Kidney capillary endothelial cell (primary cell): ENCODE results near the gene ITGAV.

ENCODE experiments used
- DNase-seq: peaks from one replicate; pipeline ENCODE4 v3.0.0-alpha.2; 2018; ENCODE audit warnings: low spot score

The ITGAV gene

GRCh38 chr2:186670831-186671230, 81.0 kb downstream of the ITGAV start:
- no peak for DNase-seq

GRCh38 chr2:186675380-186675779, 85.5 kb downstream of the ITGAV start:
- no peak for DNase-seq

GRCh38 chr2:186683341-186683740, 93.5 kb downstream of the ITGAV start:
- no peak for DNase-seq

- no peak for DNase-seq
Measured at GRCh38 chr2:186687807-186688211, 98.0 kb downstream of the ITGAV start.

- DNase-seq = no peak
Measured at GRCh38 chr2:186688813-186689212, 99.0 kb downstream of the ITGAV start.

GRCh38 chr2:186690786-186691185, 100.9 kb downstream of the ITGAV start:
- no peak for DNase-seq

- no peak for DNase-seq
Measured at GRCh38 chr2:186691231-186691630, 101.4 kb downstream of the ITGAV start.

- DNase-seq = no peak
Measured at GRCh38 chr2:186691900-186692299, 102.0 kb downstream of the ITGAV start.

GRCh38 chr2:186693446-186693832, 103.6 kb downstream of the ITGAV start:
- DNase-seq = no peak

- peak; percentile 31 for DNase-seq
Measured at GRCh38 chr2:186695081-186695756, 105.4 kb downstream of the ITGAV start.

GRCh38 chr2:186696290-186696689, 106.4 kb downstream of the ITGAV start:
- DNase-seq = no peak

- no peak for DNase-seq
Measured at GRCh38 chr2:186696804-186697203, 106.9 kb downstream of the ITGAV start.

- DNase-seq = peak; percentile 50
Measured at GRCh38 chr2:186697536-186697935, 107.7 kb downstream of the ITGAV start.

- no peak for DNase-seq
Measured at GRCh38 chr2:186699742-186700141, 109.9 kb downstream of the ITGAV start.

- DNase-seq = no peak
Measured at GRCh38 chr2:186702006-186702405, 112.2 kb downstream of the ITGAV start.

GRCh38 chr2:186702501-186702900, 112.6 kb downstream of the ITGAV start:
- no peak for DNase-seq

GRCh38 chr2:186704897-186705296, 115.0 kb downstream of the ITGAV start:
- no peak for DNase-seq

GRCh38 chr2:186709529-186710450, 119.9 kb downstream of the ITGAV start:
- DNase-seq = no peak

GRCh38 chr2:186713691-186714090, 123.8 kb downstream of the ITGAV start:
- no peak for DNase-seq

- DNase-seq = no peak
Measured at GRCh38 chr2:186714611-186715010, 124.8 kb downstream of the ITGAV start.

GRCh38 chr2:186716004-186716403, 126.1 kb downstream of the ITGAV start:
- DNase-seq = no peak

- DNase-seq = no peak
Measured at GRCh38 chr2:186716899-186717298, 127.0 kb downstream of the ITGAV start.

- no peak for DNase-seq
Measured at GRCh38 chr2:186717320-186718007, 127.6 kb downstream of the ITGAV start.
